COLO668 (cell line): ENCODE measurements around the gene OSR1.
"Not testable (repeated sequence)": the region's sequence is repeated elsewhere in the genome, so short reads cannot be mapped to it uniquely, and the experiment has no call there.

ENCODE experiments used
- DNase-seq: peaks from one replicate; lab custom pipeline; 2025; ENCODE audit not compliant: unreplicated experiment; lab: John Stamatoyannopoulos, UW

The OSR1 gene

DNA sequence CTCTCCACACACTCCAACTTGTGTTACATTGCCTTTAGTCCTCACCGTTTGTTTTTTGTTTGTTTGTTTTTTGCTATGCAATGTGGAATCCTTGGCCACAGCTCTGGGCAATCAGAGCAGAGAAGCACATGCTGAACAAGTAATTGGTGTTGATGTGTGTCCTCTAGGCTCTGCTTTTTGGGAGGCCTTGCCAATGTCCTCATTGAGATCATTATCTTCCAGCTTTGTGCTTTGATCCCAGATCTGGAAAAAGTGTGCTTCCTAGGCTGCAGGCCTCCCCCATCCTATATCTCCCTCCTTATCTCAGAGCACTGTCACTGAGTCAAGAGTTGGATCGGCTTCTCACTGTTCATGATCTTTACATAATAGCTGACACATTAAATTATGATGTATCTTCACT is 25.9 kb downstream of the OSR1 start:
- DNase-seq: no peak

DNA sequence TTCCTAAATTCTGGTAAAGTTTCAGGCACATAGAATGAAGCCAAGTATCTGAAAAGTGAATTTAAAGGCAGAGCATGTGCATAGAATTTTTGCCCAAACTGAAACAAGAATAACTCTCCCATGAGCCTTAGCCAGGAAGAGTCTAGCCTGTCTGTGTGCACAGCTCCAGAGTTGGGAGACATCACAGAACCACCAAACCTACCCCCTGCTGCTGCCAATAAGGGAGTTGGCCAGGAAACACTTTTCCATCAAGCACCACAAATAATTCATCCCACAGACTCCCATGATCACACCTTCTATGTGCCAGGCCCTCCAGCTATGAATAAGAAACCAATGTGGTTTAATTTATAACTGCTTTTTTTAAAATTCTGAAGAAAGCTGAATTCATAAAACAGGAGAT is 27.0 kb downstream of the OSR1 start:
- no peak for DNase-seq

DNA sequence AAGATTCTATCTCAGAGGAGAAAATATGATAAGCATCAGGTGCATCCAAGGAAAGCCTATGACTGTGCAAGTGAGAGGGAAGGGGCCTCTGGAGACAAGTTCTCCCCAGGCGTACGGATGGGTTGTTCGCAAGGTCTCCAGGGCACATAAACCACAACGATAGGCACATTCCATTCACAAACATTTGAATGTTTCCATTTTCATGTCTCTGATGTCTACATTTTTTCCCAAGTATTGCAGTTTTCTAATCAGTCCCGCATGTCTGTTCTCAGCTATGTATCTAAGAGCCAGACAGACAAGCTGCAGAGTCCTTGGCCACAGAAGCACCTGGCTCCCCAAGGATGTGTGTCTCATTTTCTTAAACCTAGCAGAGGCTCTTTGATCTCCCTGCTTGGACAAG is 28.0 kb downstream of the OSR1 start:
- no peak for DNase-seq

DNA sequence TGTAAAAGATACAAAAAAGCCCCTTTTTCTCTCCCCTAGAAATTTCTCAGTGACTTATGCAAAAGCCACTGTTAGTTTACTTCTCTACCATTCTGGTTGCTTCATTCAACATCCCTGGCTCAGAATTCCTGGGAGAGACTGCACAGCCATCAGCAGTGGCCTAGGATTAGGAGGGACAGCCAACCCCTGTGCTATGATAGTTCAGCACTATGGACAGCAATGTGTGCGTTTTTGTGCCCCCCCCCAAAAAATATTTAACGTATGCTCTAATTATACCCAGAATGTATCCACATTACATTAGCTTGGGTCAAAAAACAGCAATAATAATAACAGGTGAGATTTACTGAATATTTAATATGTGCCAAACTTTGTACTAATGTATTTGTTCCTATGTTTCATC is 29.0 kb downstream of the OSR1 start:
- DNase-seq: no peak

DNA sequence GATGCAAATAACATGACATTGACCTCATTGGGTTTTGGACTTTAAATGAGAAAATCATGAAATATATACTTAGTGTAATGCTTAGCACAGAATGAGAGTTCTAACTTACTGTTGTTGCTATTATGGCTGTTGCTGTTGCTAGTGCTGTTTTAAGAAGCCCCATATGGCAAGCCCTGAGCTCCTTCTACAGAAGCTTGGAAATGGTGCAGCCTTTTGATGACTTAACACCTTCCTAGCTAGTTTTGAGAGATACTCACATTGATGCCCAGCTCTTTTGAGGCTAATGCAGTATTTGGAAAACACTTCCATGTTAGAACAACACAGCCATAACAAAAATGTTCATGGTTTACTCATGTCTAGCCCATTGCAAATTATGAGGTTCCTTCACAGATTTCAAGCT is 30.9 kb downstream of the OSR1 start:
- no peak for DNase-seq

DNA sequence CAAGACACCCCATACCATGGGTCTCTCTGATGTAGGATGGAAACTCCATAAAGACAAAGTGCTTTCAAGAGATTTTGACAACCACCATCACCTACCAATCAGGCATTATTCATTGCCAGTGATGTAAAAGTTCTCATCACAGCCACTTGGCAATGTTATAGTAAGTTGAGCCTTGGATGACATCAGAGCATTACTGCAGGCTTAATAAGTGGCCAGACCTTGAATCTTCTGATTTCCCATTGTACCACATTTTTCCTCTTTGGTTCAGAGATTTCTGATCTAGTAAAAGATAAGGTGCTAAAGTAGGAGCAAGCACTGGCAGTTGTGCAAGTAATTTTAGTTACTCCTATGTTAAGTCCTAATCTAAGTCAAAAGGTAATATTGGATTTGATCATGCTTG is 36.5 kb downstream of the OSR1 start:
- DNase-seq: no peak

DNA sequence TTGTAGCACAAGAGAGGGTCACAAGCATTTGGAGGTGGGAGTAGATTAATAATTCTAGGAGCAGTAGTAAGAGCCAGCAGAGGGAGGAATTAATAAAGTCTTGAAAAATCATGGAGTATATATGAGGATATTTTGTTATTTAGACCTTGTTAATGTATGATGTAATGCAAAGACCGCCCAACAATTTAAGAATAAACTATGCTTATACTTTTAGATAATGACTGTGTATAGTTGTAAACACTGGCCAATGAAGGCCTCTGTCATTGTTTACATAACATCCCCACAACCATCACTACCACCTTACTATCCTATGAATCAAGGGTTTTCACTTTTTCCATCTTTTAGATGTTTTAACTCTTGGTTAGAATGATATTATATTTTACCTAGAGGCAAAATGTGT is 37.6 kb downstream of the OSR1 start:
- DNase-seq: no peak

DNA sequence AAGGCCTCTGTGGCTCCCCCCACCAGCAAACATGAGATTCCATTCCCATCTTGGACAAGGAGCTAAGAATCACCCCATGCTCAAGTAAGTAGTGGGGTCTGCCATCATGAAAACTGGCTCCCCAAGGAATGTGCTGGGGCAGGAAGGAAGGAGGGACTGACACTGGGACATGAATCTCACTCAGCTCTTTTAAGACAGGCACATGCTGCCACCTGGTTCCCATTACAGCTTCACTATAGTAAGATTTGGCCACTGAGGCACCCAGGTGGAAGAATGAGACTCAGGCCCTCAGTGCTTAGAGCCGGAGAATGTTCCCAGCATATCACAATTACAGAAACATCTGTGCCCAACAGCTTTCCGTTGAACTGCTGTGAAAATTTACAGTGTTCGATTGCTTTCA is 38.7 kb downstream of the OSR1 start:
- no peak for DNase-seq

DNA sequence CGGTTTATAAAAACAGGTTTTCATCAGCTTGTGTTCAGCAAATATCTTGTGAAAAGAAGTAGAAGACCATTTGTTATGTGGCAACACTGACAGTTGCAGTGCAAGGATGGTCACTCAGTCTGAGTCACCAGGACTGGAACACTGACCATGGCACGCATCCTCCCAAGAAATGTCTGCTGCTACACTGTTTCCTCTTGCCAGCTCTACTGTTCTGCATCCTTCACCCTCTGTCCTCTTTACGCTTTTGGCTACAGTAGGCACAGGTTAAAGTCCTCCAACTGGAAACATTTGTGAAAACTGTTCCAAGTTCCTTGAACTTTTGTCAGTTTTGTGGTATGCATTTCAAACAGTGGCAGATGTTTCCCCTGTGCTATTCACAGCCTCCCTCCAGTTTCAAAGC is 39.4 kb downstream of the OSR1 start:
- no peak for DNase-seq

DNA sequence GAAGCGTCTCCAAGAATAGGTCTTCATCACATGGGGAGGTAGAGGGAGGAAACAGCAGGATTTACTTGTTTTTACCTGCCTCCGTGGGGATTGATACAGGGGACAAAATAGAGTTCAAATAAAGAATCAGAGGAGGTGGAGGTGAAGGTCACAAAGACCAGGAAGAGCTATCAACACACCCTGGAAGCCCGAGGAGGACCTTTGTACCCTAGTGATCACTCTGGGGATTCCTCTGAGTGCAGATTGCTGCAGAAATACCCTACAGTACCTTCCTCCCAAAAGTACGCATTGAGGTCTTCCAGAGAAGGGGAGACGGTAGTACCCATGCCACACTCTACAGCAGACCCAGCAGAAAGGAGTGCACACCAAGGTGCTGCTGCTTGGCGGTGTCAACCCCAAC is 44.9 kb downstream of the OSR1 start:
- no peak for DNase-seq

DNA sequence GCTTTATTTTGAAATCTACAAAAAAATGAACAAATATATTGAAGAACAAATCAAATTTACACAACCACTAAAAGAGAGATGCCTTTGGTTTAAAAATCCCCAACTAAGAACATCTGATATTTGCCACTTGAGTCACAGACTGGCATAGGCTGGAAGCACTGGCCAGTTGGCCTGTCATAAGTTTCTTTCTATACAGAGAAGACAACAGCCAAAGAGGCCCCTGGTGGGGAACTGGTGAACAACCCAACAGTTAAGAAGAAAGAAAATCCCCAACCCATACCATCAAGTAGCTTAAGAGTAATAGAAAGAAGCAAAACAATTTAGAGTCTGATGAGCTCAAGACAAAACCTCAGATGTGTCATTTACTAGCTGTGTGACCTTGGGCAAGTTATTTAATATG is 45.5 kb downstream of the OSR1 start:
- no peak for DNase-seq

DNA sequence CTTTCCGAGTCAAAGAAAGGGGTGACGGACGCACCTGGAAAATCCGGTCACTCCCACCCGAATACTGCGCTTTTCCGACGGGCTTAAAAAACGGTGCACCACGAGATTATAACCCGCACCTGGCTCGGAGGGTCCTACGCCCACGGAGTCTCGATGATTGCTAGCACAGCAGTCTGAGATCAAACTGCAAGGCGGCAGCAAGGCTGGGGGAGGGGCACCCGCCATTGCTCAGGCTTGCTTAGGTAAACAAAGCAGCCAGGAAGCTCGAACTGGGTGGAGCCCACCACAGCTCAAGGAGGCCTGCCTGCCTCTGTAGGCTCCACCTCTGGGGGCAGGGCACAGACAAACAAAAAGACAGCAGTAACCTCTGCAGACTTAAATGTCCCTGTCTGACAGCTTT is 52.4 kb downstream of the OSR1 start:
- DNase-seq: not testable (repeated sequence)

DNA sequence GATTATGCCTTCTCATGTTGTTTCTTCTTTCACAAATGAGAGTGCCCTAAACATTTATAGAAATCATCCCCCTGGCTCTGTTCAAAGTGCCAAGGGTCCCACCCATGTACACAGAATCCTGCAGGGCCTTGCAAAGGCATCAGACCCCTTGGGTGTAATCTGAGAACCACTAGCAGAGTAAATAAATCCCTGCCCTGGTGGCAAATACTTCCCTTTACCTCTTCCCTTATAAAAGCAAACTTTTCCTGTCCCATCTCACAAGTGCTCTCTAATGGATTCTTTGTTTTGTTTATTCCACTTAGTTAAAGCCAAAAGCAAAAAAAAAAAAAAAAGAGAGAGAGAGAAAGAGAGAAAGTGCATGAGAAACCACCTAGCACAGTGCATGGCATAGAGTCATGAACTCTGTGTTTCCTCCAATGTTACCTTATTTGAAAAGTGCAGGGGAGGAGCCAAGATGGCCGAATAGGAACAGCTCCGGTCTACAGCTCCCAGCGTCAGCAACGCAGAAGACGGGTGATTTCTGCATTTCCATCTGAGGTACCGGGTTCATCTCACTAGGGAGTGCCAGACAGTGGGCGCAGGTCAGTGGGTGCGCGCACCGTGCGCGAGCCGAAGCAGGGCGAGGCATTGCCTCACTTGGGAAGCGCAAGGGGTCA is 52.9 kb downstream of the OSR1 start:
- not testable (repeated sequence) for DNase-seq

DNA sequence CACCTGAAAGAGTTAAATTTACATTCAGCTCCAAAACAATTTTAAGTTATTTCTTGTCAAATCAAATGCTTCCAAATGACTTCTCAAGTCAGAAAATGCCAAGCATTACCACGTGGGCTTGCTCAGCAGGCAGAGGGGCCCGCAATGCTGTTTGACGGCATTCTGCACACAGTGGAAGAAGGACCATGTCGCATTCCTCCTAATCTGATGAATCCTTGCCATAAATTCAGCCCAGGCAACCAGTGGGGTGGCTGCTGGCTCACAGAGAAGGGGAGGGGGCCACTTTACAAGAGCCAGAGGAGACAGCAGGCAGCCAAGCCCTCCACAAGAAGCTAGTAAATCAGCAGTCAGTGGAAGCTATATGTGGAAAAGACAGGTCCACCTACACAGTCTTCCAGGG is 56.7 kb downstream of the OSR1 start:
- DNase-seq: no peak
